ENCODE measurements around the gene SERTAD3.
"Not testable (repeated sequence)": the region's sequence is repeated elsewhere in the genome, so short reads cannot be mapped to it uniquely, and the experiment has no call there.

The SERTAD3 gene

GRCh38 chr19:40415768-40416167 is 28.4 kb downstream of the SERTAD3 start:
- no peak for DNase-seq
- intact Hi-C loops (cut with DNase I), result no loop called here

- no peak for DNase-seq
- intact Hi-C loops (cut with DNase I), result no loop called here
These were observed 29.3 kb downstream of the SERTAD3 start for GRCh38 chr19:40414542-40415535.

- DNase-seq, result no peak
- intact Hi-C loops (cut with DNase I), result no loop called here
These were observed 30.8 kb downstream of the SERTAD3 start, which contains the start of gene PRX for GRCh38 chr19:40413291-40413845. TSS of gene PRX (minus strand) at chr19:40413378. CDS start at chr19:40407932, 5,446 bp downstream.

DNA sequence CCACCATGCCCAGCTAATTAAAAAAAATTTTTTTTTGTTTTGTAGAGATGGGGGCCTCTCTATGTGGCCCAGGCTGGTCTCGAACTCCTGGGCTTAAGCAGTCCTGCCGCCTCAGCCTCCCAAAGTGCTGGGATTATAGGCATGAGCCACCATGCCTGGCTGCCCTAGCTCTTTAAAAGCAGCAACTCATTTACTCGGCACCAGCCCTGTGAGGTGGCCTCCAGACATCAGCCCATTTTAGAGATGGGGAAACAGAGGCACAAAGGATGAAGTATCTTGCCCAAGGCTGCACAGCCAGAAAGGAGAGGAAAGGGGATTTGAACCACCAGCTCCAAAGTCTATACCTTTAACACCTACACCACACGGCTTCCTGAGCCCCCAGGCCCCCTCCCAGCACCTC is 31.3 kb downstream of the SERTAD3 start:
- no peak for DNase-seq
- intact Hi-C loops (cut with DNase I), result no loop called here

- intact Hi-C loops (cut with DNase I), result no loop called here
These were observed 32.1 kb downstream of the SERTAD3 start for GRCh38 chr19:40411958-40412499.

DNA sequence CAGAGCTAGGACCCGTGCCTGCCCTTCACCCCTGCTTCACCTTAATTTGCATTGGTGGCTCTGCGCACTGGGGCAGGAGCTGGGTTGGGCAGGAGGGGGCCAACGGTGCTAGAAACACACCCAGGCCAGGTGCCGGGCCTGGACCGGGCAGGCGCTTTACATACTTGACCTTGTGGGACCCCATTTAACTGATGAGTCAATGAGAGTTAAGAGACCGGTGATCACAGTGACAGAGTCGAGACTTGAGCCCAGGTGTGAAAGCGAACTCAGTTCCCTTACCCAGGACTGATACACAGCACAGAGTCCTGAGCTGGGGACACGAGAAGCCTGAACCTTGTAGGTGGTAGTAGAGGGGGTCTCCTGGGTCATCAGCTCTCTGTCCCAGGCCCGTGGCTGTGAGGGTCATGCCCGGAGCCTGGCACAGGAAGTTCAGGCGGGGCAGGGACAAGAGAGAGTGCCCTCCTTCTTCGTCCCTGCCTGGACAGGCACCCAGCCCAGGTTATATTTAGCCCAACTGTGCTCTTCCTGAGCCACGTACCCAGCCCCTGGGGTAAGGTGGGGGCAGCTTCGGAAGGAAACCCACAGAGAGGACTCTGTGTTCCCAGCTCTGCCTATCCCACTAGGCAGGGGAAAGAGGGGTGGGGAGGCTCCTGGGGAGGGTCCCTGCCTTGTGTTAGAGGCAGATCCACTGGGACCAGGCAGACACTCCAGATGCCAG is 32.9 kb downstream of the SERTAD3 start:
- intact Hi-C loops (cut with DNase I), result no loop called here
- DNase-seq, result no peak

More at GRCh38 chr19:40411958-40412499, 32.1 kb downstream of the SERTAD3 start:
- DNase-seq, result no peak

GRCh38 chr19:40410030-40410389 is 34.1 kb downstream of the SERTAD3 start:
- intact Hi-C loops (cut with DNase I), result no loop called here
- no peak for DNase-seq

DNA sequence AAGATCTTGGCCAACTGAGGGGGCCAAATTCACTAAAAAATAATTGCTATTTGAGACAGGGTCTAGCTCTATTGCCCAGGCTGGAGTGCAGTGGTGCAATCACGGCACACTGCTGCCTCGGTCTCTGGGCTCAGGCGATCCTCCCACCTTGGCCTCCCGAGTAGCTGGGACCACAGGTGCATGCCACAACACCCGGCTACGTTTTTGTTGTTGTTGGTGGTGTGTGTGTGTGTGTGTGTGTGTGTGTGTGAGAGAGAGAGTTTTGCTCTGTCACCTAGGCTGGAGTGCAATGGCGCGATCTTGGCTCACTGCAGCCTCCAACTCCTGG is 35.6 kb downstream of the SERTAD3 start:
- DNase-seq; intact Hi-C loops (cut with DNase I): not testable (repeated sequence)

DNA sequence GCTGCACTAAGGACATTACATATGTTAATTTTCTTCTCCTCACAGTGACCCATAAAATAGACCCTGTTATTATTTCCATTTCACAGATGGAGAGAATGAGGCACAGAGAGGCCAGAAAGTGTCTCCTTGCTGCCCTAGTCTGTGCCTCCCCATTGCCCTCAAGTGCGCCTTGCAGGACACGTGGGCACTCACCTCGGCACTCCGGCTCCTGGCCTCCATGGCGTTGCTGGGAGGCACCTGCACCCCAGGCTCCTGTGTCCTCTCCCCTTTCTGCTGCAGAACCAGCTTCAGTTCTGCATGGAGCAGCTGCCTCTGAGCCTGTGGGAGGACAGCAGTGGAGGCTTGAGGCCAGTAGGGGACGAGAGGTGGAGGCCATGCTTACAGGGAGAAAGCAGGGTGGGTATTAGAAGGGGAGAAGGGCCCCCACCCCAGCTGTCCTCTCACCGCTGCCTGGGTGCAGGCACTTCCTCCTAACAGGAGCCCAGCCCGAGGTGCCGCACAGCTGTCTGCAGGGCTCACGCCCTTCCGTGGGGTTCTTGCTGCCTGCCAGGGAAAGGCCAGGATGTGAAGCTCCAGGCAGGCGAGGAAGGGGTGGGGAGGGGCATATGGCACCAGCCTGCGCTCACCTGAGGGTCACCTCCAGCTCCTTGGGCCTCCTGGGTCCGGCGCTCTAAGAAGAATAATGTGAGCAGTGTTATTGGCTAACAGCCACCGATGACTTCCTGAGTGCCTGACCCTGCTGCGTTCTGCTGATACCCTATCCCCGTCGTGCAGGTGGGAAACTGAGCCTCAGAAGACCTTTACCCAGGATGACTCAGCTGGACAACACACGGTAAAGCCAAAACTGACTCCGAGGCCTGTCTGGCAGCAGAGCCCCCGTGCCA is 36.2 kb downstream of the SERTAD3 start:
- DNase-seq, result no peak
- intact Hi-C loops (cut with DNase I), result no loop called here

DNA sequence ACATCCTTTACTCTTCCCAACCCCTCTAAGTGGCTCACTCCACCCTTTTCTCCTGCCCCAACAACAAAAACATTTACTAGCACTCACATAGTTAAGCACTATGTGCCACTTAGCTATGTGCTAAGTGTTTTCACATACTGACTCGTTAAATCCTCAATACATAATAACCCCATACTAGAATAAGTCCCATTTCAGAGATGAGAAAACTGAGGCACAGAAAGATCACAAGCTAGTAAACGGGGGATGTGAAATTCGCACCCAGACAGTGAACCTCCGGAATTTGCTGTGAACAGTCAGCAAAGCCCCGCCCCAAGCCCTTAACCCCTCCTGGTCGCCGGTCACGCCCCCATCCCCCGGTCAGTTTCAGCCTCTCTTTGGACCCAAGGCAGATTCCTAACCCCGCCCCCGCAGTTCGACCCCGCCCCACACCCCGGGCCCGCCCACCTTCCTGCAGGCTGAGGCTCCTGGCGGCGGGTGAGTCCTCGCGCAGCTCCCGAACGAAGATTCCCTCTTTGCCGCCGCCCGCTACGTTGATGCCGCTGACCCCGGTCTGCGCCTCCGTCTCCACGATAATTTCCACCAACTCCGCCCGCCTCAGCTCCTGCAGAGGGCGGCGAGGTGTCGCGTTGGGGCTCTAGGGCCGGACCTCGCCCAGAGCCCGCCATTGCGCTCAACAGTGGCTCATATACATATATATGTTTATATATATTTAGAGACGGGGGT is 40.7 kb downstream of the SERTAD3 start:
- DNase-seq, result peak; percentile 28 to 79 (median 62)
- intact Hi-C loops (cut with DNase I), result no loop called here

DNA sequence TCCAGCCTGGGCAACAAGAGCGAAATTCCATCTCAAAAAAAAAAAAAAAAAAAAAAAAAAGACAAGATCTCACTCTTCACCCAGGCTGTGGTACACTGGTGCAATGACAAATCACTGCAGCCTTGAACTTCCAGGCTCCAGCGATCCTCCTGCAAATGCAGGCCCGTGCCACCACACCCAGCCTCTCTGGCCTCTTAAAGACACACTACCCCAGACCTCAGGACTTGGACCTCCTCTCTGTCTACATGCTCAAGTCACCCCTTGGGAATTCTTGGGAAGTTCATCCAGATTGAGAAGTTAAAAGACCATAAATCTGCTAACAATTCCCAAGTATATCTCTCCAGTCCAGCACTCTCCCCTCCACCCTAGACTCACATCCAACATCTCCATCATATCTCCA is 43.6 kb downstream of the SERTAD3 start:
- DNase-seq, result no peak
- intact Hi-C loops (cut with DNase I), result no loop called here

- intact Hi-C loops (cut with DNase I), result no loop called here
These were observed 45.6 kb downstream of the SERTAD3 start for GRCh38 chr19:40398417-40399131.

GRCh38 chr19:40397568-40397906 is 46.6 kb downstream of the SERTAD3 start:
- DNase-seq, result no peak
- intact Hi-C loops (cut with DNase I), result no loop called here

More at GRCh38 chr19:40398417-40399131, 45.6 kb downstream of the SERTAD3 start:
- DNase-seq, result peak; percentile 37 to 91 (median 70)

GRCh38 chr19:40396886-40397567 is 47.1 kb downstream of the SERTAD3 start:
- intact Hi-C loops (cut with DNase I), result no loop called here
- DNase-seq, result no peak

DNA sequence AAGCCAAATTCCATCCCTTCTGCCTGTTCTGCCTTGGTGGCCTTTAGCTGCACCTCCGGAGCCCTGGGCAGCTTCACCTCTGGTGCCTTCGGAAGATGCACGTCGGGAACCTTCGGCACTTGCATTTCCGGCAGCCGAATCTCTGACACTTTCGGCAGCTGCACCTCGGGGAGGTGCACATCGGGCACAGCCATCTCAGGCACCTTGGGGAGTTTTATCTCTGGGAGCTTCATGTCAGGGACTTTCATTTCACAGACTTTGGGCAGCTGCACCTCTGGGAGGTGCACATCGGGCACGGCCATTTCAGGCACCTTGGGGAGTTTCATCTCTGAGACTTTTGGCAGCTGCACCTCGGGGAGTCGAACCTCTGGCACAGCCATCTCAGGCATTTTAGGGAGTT is 48.2 kb downstream of the SERTAD3 start:
- intact Hi-C loops (cut with DNase I), result no loop called here
- no peak for DNase-seq

DNA sequence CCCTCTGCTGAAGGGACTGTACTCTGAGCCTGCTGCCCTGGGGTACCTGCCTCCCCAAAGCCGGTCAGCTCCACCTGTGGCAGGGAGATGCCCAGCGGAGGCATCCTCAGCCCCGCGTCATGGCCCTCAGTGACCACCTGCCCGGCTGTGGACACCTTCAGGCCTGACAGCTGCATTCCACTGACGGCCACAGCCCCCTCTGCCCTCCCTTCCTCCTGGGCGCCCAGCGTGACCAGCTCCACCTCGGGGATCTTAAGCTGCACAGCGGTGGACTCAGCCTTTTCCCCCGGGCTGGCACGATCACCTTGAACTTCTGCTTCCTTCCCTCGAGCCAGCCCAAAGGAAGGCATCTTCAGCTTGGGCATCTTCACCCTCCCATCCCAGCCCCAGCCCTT is 49.3 kb downstream of the SERTAD3 start:
- intact Hi-C loops (cut with DNase I), result no loop called here
- no peak for DNase-seq

All from head of caudate nucleus (tissue), 42 donors.